RPMI8226 (cell line): ENCODE measurements around the gene PDE6C.
A peak's percentile ranks its signal among the peaks of the same experiment; 100 is the strongest.
"Not testable (repeated sequence)": the region's sequence is repeated elsewhere in the genome, so short reads cannot be mapped to it uniquely, and the experiment has no call there.

Experiments used
- DNase-seq: peaks from one replicate; pipeline ENCODE4 v3.0.0-alpha.2; 2015

Gene PDE6C

DNA sequence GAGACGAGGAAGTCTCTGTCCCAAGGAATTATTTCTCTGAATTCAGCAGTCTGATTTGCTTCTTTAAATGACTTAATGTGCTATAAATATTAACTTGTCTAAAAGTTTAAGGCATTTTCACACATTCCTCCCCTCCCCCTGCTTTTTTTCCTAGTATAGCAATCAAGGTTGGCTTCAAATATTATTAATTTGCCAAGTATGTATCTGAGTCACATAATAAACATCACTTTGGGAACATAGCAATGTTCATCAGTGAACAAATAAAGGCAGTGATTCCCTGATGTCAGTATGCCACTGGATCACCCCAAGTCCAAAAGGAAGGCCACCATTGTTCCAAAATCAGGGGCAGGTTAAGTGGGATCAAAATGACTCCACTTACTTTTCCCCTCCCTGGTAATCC is 40.5 kb downstream of the PDE6C start:
- DNase-seq: no peak

GRCh38 chr10:93654201-93654600 is 41.9 kb downstream of the PDE6C start:
- DNase-seq: no peak

DNA sequence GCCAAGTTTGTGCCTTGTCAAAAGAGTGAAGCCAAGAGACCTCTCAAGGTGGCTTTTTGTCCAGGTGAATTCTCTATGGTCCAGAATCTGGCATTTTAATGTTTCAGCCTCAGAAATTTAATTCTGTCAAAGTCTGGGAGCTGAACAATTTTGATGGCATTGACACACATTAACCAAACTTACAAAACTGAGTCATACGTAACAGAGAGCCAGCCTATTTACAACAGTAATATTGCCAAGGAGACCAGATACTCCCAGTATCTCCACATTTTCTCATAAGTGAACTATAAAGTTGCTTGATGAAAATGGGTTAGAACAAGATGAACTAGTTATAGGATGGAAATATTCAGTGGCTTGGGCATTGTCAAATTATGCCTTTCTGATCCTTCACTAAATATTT is 43.8 kb downstream of the PDE6C start:
- no peak for DNase-seq

DNA sequence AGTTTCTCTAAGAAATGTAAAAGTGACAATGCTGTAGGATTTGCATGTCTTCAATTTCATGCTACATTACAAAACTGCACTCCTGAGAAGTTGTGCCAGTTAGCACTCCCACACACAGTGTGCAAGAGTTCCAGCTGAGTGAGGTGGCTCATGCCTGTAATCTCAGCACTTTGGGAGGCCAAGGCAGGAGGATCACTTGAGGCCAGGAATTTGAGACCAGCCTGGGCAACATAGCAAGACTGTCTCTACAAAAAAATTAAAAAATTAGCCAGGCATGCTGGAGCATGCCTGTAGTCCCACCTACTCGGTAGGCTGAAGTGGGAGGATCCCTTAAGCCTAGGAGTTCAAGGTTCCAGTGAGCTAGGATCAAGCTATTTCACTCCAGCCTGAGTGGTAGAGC is 45.4 kb downstream of the PDE6C start:
- no peak for DNase-seq

DNA sequence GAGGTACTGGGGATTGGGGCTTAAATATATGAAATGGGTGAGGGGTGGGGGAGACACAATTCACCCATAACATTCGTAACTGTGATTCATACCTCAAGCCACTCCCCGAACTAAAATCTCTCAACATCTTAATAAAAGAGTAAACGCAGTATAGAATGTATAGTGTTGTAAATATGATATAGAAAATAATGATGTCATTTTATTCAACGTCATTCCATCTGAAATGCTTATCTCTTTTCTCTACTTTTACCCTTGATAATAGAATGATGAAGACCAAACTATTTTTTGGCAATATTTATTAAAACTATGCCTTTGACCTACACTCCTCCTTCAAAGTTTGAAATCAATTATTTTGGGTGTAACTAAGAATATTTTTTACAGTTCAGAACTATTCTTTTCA is 53.7 kb downstream of the PDE6C start:
- no peak for DNase-seq

- DNase-seq: no peak
Measured at GRCh38 chr10:93667795-93668194, 55.5 kb downstream of the PDE6C start.

DNA sequence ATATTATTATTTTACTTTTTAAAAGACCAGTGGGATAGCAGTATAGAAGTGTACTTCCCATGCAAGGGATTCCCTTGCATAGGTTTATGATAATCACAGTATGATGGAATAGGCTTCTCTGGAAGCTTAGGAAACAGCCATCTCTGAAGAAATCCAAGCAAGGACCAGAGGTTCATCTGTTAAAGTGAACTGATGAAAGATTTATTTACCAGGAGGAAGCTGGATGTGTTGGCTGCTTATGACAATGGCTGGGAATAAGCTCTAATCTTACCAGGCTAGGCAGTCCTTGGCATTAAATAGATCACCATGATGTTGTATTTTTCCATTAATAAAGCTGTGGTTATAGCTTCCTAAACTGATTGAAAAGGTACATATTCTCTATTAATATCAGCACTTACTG is 58.0 kb downstream of the PDE6C start:
- DNase-seq: no peak

- no peak for DNase-seq
Measured at GRCh38 chr10:93671042-93671441, 58.7 kb downstream of the PDE6C start.

- DNase-seq: no peak
Measured at GRCh38 chr10:93672022-93672678, 59.8 kb downstream of the PDE6C start.

- no peak for DNase-seq
Measured at GRCh38 chr10:93672890-93673289, 60.6 kb downstream of the PDE6C start.

GRCh38 chr10:93673791-93674190 is 61.5 kb downstream of the PDE6C start:
- no peak for DNase-seq

- DNase-seq: no peak
Measured at GRCh38 chr10:93678386-93678785, 66.0 kb downstream of the PDE6C start.

DNA sequence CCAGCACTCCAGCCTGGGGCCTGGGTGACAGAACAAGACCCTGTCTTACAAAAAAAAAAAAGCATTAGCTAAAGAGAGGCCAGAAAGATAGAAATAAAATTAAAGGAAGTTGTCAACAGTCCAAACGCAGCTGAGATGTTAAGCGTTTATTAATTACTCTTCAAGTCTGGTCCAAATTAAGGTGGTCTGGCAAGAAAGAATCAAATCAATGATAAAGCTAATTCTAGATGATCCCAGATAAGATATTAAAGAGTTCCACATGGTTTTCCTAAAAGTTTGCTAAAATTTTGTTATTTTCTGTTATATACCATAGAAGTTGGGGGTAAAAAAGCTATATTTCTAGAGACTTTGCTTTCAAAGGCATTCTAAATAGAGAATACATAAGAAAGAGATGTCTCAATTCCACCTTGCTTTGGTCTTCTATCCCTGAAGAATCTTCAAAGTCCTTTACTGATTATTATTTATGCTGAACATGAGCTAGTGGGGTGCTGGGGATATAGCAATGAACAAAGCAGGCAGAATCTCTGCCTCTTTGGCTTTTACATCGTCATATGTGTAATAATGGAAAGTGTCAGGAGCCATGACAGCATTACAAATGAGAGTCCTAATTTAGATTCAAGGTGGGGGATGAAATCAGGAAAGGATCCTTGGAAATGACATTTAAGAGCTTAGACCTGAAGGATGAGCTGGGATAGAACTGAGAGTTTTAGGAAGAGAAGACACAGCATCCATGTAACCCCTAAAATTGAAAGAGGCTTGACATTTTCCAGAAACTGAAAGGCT is 66.7 kb downstream of the PDE6C start:
- no peak for DNase-seq

- peak; percentile 43 for DNase-seq
Measured at GRCh38 chr10:93680412-93681047, 68.2 kb downstream of the PDE6C start.

DNA sequence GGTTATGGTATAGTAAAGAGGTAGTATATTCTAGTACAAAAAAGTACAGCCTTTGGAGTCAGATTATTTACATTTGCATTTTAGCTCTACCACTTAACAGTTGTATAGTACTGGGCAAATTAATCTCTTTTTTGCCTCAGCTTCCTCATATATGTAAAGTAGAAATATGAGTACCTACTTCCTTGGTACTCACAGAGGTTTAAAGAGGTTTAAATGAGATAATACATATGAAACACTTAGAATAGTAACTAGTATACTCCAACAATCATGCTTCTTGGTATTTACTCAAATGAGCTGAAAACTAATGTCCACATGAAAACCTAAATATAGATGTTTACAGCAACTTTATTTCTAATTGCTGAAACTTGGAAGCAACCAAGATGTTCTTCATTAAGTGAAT is 75.4 kb downstream of the PDE6C start:
- DNase-seq: no peak

GRCh38 chr10:93695740-93696139 is 83.4 kb downstream of the PDE6C start:
- DNase-seq: no peak

DNA sequence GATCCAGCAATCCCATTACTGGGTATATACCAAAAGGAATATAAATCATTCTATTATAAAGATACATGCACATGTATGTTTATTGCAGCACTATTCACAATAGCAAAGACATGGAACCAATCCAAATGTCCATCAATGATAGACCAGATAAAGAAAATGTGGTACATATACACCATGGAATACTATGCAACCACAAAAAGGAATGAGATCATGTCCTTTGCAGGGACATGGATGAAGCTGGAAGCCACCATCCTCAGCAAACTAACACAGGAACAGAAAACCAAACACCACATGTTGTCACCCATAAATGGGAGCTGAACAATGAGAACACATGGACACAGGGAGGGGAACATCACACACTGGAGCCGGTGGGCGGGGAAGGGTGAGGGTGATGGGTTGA is 84.2 kb downstream of the PDE6C start:
- not testable (repeated sequence) for DNase-seq

GRCh38 chr10:93697207-93697606 is 84.9 kb downstream of the PDE6C start:
- no peak for DNase-seq

GRCh38 chr10:93701866-93702209 is 89.5 kb downstream of the PDE6C start:
- DNase-seq: no peak

DNA sequence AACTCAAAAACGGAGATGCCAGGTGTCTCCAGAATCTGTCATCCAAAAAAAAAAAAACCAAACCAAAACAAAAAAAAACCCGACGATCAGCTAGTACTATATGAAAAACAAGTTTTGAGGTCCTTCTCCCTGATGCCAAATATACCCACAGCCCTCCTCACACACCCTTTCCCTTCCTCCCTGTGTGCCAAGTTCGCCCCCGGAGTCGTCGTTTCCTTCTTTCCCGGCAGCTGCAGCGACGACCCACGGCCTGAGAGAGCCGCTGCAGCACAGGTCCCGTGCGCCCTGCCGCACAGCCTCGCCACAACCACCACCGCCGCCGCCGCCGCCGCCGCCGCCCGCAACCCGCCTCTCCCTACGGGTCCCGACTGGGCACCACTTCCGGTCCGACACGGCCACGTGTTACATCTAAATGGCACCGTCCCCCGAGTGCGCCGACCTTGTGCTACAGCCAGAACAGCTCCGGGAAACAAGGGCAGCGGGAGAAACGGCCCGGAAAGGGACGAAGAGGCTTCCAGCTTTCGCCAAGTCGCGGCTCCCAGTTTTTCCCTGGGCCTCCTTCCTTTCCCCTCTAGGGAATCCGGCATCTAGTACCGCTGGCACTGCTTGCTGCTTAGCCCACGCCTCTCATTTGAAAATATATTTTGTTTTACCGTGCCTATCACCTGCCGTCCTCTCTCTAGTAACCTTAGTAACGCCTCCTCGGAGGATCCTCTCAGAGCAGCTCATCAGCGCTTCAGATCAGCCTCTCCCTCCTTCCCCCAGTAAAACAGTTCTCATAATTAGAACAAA is 90.1 kb downstream of the PDE6C start, which contains the start of gene FRA10AC1:
Gene FRA10AC1 (minus strand): TSS at position 383 of the 792 bp plus-strand sequence. CDS start 2,486 bp downstream, outside the sequence.
- DNase-seq: peak; percentile 87

GRCh38 chr10:93703066-93703465 is 90.7 kb downstream of the PDE6C start:
- no peak for DNase-seq

DNA sequence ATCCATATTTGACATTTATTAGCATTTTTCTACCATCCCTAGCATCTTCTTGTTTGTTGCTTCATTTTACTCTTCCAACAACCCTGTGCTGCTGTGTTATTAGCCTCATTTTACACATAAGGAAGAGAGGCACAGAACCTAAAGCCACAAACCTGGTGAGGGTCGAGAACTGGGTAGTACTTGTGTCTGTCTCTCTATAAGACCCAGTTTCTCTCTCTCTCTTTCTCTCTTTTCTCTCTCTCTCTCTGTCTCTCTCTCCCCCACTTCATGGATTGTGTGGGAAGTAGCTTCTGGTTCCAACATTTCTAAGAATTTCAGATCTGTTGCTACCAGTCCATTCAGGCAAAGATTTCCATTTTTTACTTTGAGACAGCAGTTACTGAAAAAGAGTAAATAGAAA is 91.5 kb downstream of the PDE6C start:
- DNase-seq: no peak

DNA sequence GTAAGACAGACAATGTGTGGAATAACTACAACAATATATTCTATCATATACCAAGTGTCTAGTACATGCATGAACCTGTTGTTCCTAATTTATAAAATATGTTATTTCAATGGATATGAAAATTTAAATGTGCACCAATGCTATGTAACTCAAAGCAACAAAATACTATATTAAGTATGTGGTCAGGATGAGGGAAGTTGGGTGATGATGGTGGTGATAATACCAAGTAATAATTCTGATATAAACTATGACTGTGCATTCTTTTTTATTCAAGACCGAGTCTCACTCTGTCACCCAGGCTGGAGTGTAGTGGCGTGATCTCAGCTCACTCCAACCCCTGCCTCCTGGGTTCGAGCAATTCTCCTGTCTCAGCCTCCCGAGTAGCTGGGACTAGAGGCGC is 92.1 kb downstream of the PDE6C start:
- DNase-seq: no peak
